Activated naive CD4-positive, alpha-beta T cell treated with Interleukin-2 at 50 U/mL for 16 hours (primary cell): ENCODE data around the gene FADS2.
A peak's percentile ranks its signal among the peaks of the same experiment; 100 is the strongest.

ENCODE experiments used
- DNase-seq: peaks from one replicate; pipeline ENCODE4 v3.0.0-alpha.2; 2020

Gene FADS2

GRCh38 chr11:61891331-61892084, 63.4 kb downstream of the FADS2 start, which contains the start of gene FADS3:
Gene FADS3 (minus strand): TSS chr11:61891545. CDS start chr11:61891381, 164 bp downstream.
- peak; percentile 62 for DNase-seq

GRCh38 chr11:61892085-61892370, 63.9 kb downstream of the FADS2 start:
- no peak for DNase-seq

GRCh38 chr11:61893981-61894380, 65.9 kb downstream of the FADS2 start:
- DNase-seq, result no peak

GRCh38 chr11:61895046-61895717, 67.1 kb downstream of the FADS2 start:
- DNase-seq, result no peak

GRCh38 chr11:61895718-61896059, 67.6 kb downstream of the FADS2 start:
- DNase-seq, result no peak

GRCh38 chr11:61896665-61897386, 68.7 kb downstream of the FADS2 start:
- no peak for DNase-seq

GRCh38 chr11:61897387-61898246, 69.5 kb downstream of the FADS2 start:
- peak; percentile 82 for DNase-seq

- no peak for DNase-seq
Observed at GRCh38 chr11:61898247-61898582, 70.1 kb downstream of the FADS2 start.

- peak; percentile 93 for DNase-seq
Observed at GRCh38 chr11:61899146-61899841, 71.2 kb downstream of the FADS2 start.

- DNase-seq, result no peak
Observed at GRCh38 chr11:61900251-61900650, 72.2 kb downstream of the FADS2 start.

- no peak for DNase-seq
Observed at GRCh38 chr11:61901397-61901796, 73.3 kb downstream of the FADS2 start.

- no peak for DNase-seq
Observed at GRCh38 chr11:61902313-61902712, 74.2 kb downstream of the FADS2 start.

- no peak for DNase-seq
Observed at GRCh38 chr11:61903845-61904244, 75.7 kb downstream of the FADS2 start.

GRCh38 chr11:61904539-61905048, 76.5 kb downstream of the FADS2 start:
- no peak for DNase-seq

- no peak for DNase-seq
Observed at GRCh38 chr11:61905067-61905696, 77.1 kb downstream of the FADS2 start.

GRCh38 chr11:61905801-61906521, 77.9 kb downstream of the FADS2 start:
- no peak for DNase-seq

GRCh38 chr11:61906522-61906909, 78.4 kb downstream of the FADS2 start:
- no peak for DNase-seq

- DNase-seq, result no peak
Observed at GRCh38 chr11:61907282-61907681, 79.2 kb downstream of the FADS2 start.

GRCh38 chr11:61907871-61908729, 80.0 kb downstream of the FADS2 start:
- no peak for DNase-seq

- no peak for DNase-seq
Observed at GRCh38 chr11:61908730-61909316, 80.7 kb downstream of the FADS2 start.
